Measurements from ENCODE around the gene DBH. TPM values are rescaled to one million over a fixed set of nuclear protein-coding genes. Genes with fewer than 3 reads are reported as not detected.

Gene DBH
- total RNA-seq, 1 experiment from 2014 or later: not detected

DNA sequence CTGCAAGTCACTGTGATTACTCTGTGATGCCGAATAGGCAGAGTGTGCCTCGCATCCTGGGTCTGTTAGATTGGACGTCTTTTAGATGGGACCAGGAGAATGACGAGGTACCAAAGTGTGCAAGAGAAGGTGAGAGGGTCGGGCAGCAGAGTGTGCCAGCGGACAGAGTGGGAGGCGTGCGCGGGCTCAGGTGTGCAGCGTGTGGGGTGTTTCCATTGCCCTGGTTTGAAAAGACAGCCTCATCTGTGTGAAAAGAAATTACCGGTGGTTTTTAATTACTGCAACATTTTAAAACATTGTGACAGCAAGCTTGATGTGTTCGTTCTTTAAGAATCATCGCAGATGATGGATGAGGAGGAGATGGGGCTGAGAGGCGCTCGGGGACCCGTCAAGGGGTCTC is 22.7 kb upstream of the DBH start:
- Histone ChIP-seq H3K4me3 (ENCODE audit: low read depth, low read length, poor library complexity, severe bottlenecking) (no peak overlapping the region), H3K27me3 (replicated peaks; ENCODE audit: insufficient read depth, low read depth, low read length, poor library complexity) (peaks cover 83% of the 10 kb centered on the region), H3K36me3 (ENCODE audit: insufficient read depth, low read length, poor library complexity, severe bottlenecking) (no peaks in the 10 kb centered on the region), H3K4me1 (ENCODE audit: insufficient read depth, low read length, poor library complexity, severe bottlenecking) (no peaks in the 10 kb centered on the region), H3K27ac (ENCODE audit: low read depth, low read length, poor library complexity, severe bottlenecking) (no peak overlapping the region), H3K9me3 (ENCODE audit: low read depth, low read length, poor library complexity, severe bottlenecking) (no peaks in the 10 kb centered on the region)
- no peak for DNase-seq (ENCODE audit: low spot score)
- TF ChIP-seq CTCF (conservative IDR thresholded peaks at IDR 0.05; ENCODE audit: low read depth, low read length) (no peak), EZH2 (IDR thresholded peaks at IDR 0.05; ENCODE audit: borderline replicate concordance, low read depth, low read length, poor library complexity, severe bottlenecking) (no peak)
- ChIA-PET POLR2A (ENCODE audit: low non-redundant PET) (no interaction called here), CTCF (no interaction called here)
- no TSS peak for BruUV-seq (replicated peaks)
- intact Hi-C loops (cut with micrococcal nuclease; ENCODE audit: unreplicated experiment): no loop called here

GRCh38 chr9:133614056-133614455 is 22.1 kb upstream of the DBH start:
- Histone ChIP-seq H3K4me3 (ENCODE audit: low read depth, low read length, poor library complexity, severe bottlenecking) (no peak overlapping the region), H3K4me1 (ENCODE audit: insufficient read depth, low read length, poor library complexity, severe bottlenecking) (no peaks in the 10 kb centered on the region), H3K27me3 (replicated peaks; ENCODE audit: insufficient read depth, low read depth, low read length, poor library complexity) (peaks cover 83% of the 10 kb centered on the region), H3K9me3 (ENCODE audit: low read depth, low read length, poor library complexity, severe bottlenecking) (no peaks in the 10 kb centered on the region), H3K36me3 (ENCODE audit: insufficient read depth, low read length, poor library complexity, severe bottlenecking) (no peaks in the 10 kb centered on the region), H3K27ac (ENCODE audit: low read depth, low read length, poor library complexity, severe bottlenecking) (no peak overlapping the region)
- DNase-seq (ENCODE audit: low spot score): no peak
- POLR2A ChIA-PET (ENCODE audit: low non-redundant PET): no interaction called here
- no peak for TF ChIP-seq CTCF (conservative IDR thresholded peaks at IDR 0.05; ENCODE audit: low read depth, low read length)
- TF ChIP-seq EZH2 (IDR thresholded peaks at IDR 0.05; ENCODE audit: borderline replicate concordance, low read depth, low read length, poor library complexity, severe bottlenecking): no peak
- BruUV-seq (replicated peaks): no TSS peak
- CTCF ChIA-PET: no interaction called here
- intact Hi-C loops (cut with micrococcal nuclease; ENCODE audit: unreplicated experiment): no loop called here

DNA sequence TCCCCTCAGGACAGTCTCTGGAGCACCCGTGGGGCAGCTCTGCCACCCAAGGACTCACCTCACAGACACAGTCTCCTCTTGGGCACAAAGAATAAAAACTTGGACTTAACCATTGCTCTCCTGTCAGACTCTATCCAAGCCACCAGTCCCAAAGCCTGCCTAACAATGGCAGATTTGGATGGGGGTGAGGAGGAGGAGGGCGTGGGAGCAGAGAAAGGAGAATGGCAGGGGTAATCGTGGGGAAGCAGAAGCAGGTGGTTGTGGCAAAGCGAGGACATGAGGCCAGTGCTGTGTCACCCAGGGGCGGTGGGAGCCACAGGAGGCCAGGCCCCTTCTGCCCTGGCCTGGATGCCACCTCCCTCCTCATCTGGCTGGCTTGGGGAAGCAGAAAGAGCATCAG is 21.5 kb upstream of the DBH start:
- BruUV-seq (replicated peaks): no TSS peak
- H3K9me3 ChIP-seq (ENCODE audit: low read depth, low read length, poor library complexity, severe bottlenecking): no peaks in the 10 kb centered on the region
- no peaks in the 10 kb centered on the region for H3K4me1 ChIP-seq (ENCODE audit: insufficient read depth, low read length, poor library complexity, severe bottlenecking)
- H3K4me3 ChIP-seq (ENCODE audit: low read depth, low read length, poor library complexity, severe bottlenecking): no peak overlapping the region
- no peak for DNase-seq (ENCODE audit: low spot score)
- H3K27ac ChIP-seq (ENCODE audit: low read depth, low read length, poor library complexity, severe bottlenecking): no peak overlapping the region
- H3K27me3 ChIP-seq (replicated peaks; ENCODE audit: insufficient read depth, low read depth, low read length, poor library complexity): peaks cover 86% of the 10 kb centered on the region
- no peaks in the 10 kb centered on the region for H3K36me3 ChIP-seq (ENCODE audit: insufficient read depth, low read length, poor library complexity, severe bottlenecking)
- ChIA-PET CTCF (no interaction called here), POLR2A (ENCODE audit: low non-redundant PET) (no interaction called here)
- TF ChIP-seq EZH2 (IDR thresholded peaks at IDR 0.05; ENCODE audit: borderline replicate concordance, low read depth, low read length, poor library complexity, severe bottlenecking): no peak
- TF ChIP-seq CTCF (conservative IDR thresholded peaks at IDR 0.05; ENCODE audit: low read depth, low read length): no peak
- intact Hi-C loops (cut with micrococcal nuclease; ENCODE audit: unreplicated experiment): no loop called here
